Heart right ventricle (tissue), 16 donors: ENCODE measurements around the gene CLMP. TPM values are rescaled to one million over a fixed set of nuclear protein-coding genes. Genes with fewer than 3 reads are reported as not detected.
"Not testable (repeated sequence)": the region's sequence is repeated elsewhere in the genome, so short reads cannot be mapped to it uniquely, and the experiment has no call there.

Source experiments
- ATAC-seq, 8 donors: fragments of 200-7000 bp; cut with Tn5 transposase; one replicate each; pipeline ENCODE4 v1.9.1; 2020; ENCODE audit warnings: mild to moderate bottlenecking in 8 of 8, moderate library complexity in 8 of 8, moderate number of reproducible peaks in 1 of 8
- DNase-seq, 2 donors: peaks; one replicate each; pipeline ENCODE4 v3.0.0-alpha.2; 2020
- H3K27ac ChIP-seq, 10 donors: fragments of 200-600 bp; sonication (generic) in 2 of 10; one replicate each; pipeline versions ENCODE4 v1.5.0 to v1.8.0; 2020 to 2022; ENCODE audit warnings: mild to moderate bottlenecking in 3 of 10
- H3K27me3 ChIP-seq, 7 donors: fragments of 200-600 bp; one replicate each; pipeline ENCODE4 v1.8.0; 2021 to 2022; ENCODE audit warnings: mild to moderate bottlenecking in 2 of 7
- H3K36me3 ChIP-seq, 9 donors: fragments of 200-600 bp; sonication (generic) in 1 of 9; one replicate each; pipeline versions ENCODE4 v1.5.0 to v1.8.0; 2020 to 2022; ENCODE audit warnings: mild to moderate bottlenecking in 2 of 9
- H3K4me1 ChIP-seq, 9 donors: fragments of 200-600 bp; sonication (generic) in 1 of 9; one replicate each; pipeline versions ENCODE4 v1.5.0 to v1.8.0; 2020 to 2022; ENCODE audit warnings: mild to moderate bottlenecking in 4 of 9
- H3K4me3 ChIP-seq, 10 donors: fragments of 200-600 bp; sonication (generic) in 2 of 10; one replicate each; pipeline versions ENCODE4 v1.5.0 to v1.8.0; 2020 to 2022; ENCODE audit warnings: mild to moderate bottlenecking in 7 of 10, moderate library complexity in 2 of 10
- H3K9me3 ChIP-seq, 11 donors: fragments of 200-600 bp in 10 of 11; sonication (generic) in 2 of 11; one replicate each; pipeline versions ENCODE4 v1.5.0 to v1.8.0; 2013 to 2022; ENCODE audit warnings: mild to moderate bottlenecking in 2 of 11, control low read depth in 1 of 11, moderate library complexity in 1 of 11
- CTCF ChIP-seq, 9 donors: fragments of 200-600 bp; sonication (generic) in 2 of 9; IDR thresholded peaks; one replicate each; pipeline versions ENCODE4 v1.5.0 to v1.8.0; 2021 to 2022; ENCODE audit warnings: antibody characterized with exemption in 9 of 9, mild to moderate bottlenecking in 5 of 9, moderate library complexity in 1 of 9
- WGBS, 2 donors: extraction: QIAGEN DNeasy Blood & Tissue Kit; methylation state at CpG; one replicate each; pipeline ENCODE4 v1.1.7; 2013; ENCODE audit warnings: inconsistent platforms in 1 of 2; 5-methylcytosine and 5-hydroxymethylcytosine counted together
- intact Hi-C, 10 donors: fragments of 100-400 bp; cut with DNase I; formaldehyde crosslinking; loops; one replicate each; pipeline versions ENCODE4 v1.11.1 to v1.14.2; 2022
- polyA plus RNA-seq, 2 donors: library from polyadenylated mRNA; stranded (reverse); fragments of 200-250 nt; gene quantifications; one replicate each; pipeline ENCODE4 v1.2.3, GENCODE V29; 2013
- total RNA-seq, 10 donors: library from RNA; stranded (reverse); fragmentation: NEBNext Ultra II Directional in 3 of 10; extraction: Animal tissue kit (Norgen Biotek cat#: 25700) in 3 of 10; gene quantifications; one replicate each; pipeline versions ENCODE4 v1.2.1 to v1.2.4, GENCODE V29; 2021 to 2023
- donor health status: Arrhythmogenic right ventricular cardiomyopathy.
- donor health status: ischemic (EF 13 %, LVEDD 7.1; RV severe dilation, severe dysfunction).
- donor health status: healthy with polysubstance abuse.
- donor health status: DM: no; HTN: yes; CAD: no.
- donor health status: DM: no; HTN: no; CAD: no.
- donor health status: ischemic (EF 25% LVEDD 6.9; RV normal size, moderate dysfunction).
- donor health status: ischemic (EF 25% LVEDD 5.7; RV mildly dilated, moderate dysfunction).
- donor health status: healthy.
- donor health status: DM: yes; HTN: yes; CAD: no.
- donor health status: Ischemic cardiomyopathy.
- donor health status: ischemic (EF 35%, LVEDD 5.7; RV mildly dilated, moderate dysfunction).
- donor health status: nonischemic (EF 11% LVEDD 7.7; RV severe dilation, severe dysfunction).
- donor health status: DM: yes; HTN: yes; CAD: no.
- donor health status: PGD.
- donor health status: ischemic (EF 29% LVEDD 5.4; RV normal size, mild dysfunction).
- donor health status: nonischemic (EF 23%, LVEDD 6.1; RV moderate dilation, normal function).

Gene CLMP
- total and polyA plus RNA-seq, 12 donors, result 1.9 to 16.9 (median 5.2) TPM

GRCh38 chr11:123098990-123099389 is 96.1 kb downstream of the CLMP start:
- Histone ChIP-seq H3K36me3 (no peaks in the 10 kb centered on the region), H3K27ac (no peak overlapping the region), H3K9me3 (no peaks in the 10 kb centered on the region), H3K4me3 (no peak overlapping the region), H3K4me1 (peaks cover 6 to 38% (median 23%) of the 10 kb centered on the region in 9 donors), H3K27me3 (peaks cover 0 to 4% (median 0%) of the 10 kb centered on the region in 7 donors)
- WGBS, 2 donors, result 89 to 95% methylated on average over 3 of the region's 3 CpGs
- no peak for TF ChIP-seq CTCF (IDR thresholded peaks at IDR 0.05)
- intact Hi-C loops, result no loop called here
- no peak for ATAC-seq
- DNase-seq, result no peak

- 90% methylated on average over 3 of the region's 3 CpGs for WGBS, 2 donors
- Histone ChIP-seq H3K4me1 (no peaks in the 10 kb centered on the region), H3K27me3 (peaks cover 0 to 4% (median 0%) of the 10 kb centered on the region in 7 donors), H3K36me3 (no peaks in the 10 kb centered on the region), H3K27ac (no peak overlapping the region), H3K4me3 (no peak overlapping the region), H3K9me3 (no peaks in the 10 kb centered on the region)
- intact Hi-C loops, result no loop called here
- ATAC-seq, result no peak
- TF ChIP-seq CTCF (IDR thresholded peaks at IDR 0.05), result no peak
- DNase-seq, result no peak
Observed at GRCh38 chr11:123093739-123094138, 101.3 kb downstream of the CLMP start.

GRCh38 chr11:123091506-123091905 is 103.5 kb downstream of the CLMP start:
- no peaks in the 10 kb centered on the region for H3K36me3 ChIP-seq
- no peak for ATAC-seq
- H3K4me1 ChIP-seq, result peaks cover 0 to 4% (median 0%) of the 10 kb centered on the region in 9 donors
- 75 to 77% methylated on average over 6 of the region's 6 CpGs for WGBS, 2 donors
- no peak overlapping the region for H3K27ac ChIP-seq
- DNase-seq, result no peak
- no peaks in the 10 kb centered on the region for H3K27me3 ChIP-seq
- TF ChIP-seq CTCF (IDR thresholded peaks at IDR 0.05), result no peak
- H3K9me3 ChIP-seq, result no peaks in the 10 kb centered on the region
- H3K4me3 ChIP-seq, result no peak overlapping the region
- intact Hi-C loops, result no loop called here

GRCh38 chr11:123090168-123090567 is 104.9 kb downstream of the CLMP start:
- H3K9me3 ChIP-seq, DNase-seq, H3K4me3 ChIP-seq, H3K36me3 ChIP-seq, intact Hi-C loops, ATAC-seq, H3K27me3 ChIP-seq, H3K4me1 ChIP-seq, H3K27ac ChIP-seq: not testable (repeated sequence)
- 92 to 97% methylated on average over 8 of the region's 8 CpGs for WGBS, 2 donors

GRCh38 chr11:123088896-123089295 is 106.2 kb downstream of the CLMP start:
- H3K27me3 ChIP-seq, H3K27ac ChIP-seq, ATAC-seq, intact Hi-C loops, H3K4me1 ChIP-seq, H3K36me3 ChIP-seq, H3K4me3 ChIP-seq, H3K9me3 ChIP-seq, DNase-seq: not testable (repeated sequence)
- WGBS, 2 donors, result 96 to 97% methylated on average over 10 of the region's 10 CpGs

- H3K27me3 ChIP-seq, ATAC-seq, intact Hi-C loops, H3K4me3 ChIP-seq, H3K36me3 ChIP-seq, H3K9me3 ChIP-seq, DNase-seq: not testable (repeated sequence)
- H3K4me1 ChIP-seq, result peaks cover 6 to 20% (median 15%) of the 10 kb centered on the region in 9 donors
- WGBS, 2 donors, result 84 to 87% methylated on average over 5 of the region's 5 CpGs
- H3K27ac ChIP-seq, result peak overlapping the region in 1 of 10 donors; percentile 72
Observed at GRCh38 chr11:123087657-123088056, 107.4 kb downstream of the CLMP start.
